ENCODE results near the gene OR5AU1.

- TF ChIP-seq CTCF (conservative IDR thresholded peaks at IDR 0.05) = no peak
- TF ChIP-seq EZH2 (IDR thresholded peaks at IDR 0.05; ENCODE audit: low read depth) = no peak
Measured at GRCh38 chr14:21205026-21205677, 49.3 kb upstream of the OR5AU1 start.
